B cell (primary cell): ENCODE measurements around the gene PPP4R1.

Experiments used
- EZH2 ChIP-seq: IDR thresholded peaks from 2 replicates; pipeline ENCODE4 v1.6.1; 2012; ENCODE audit warnings: borderline replicate concordance, low read depth, mild to moderate bottlenecking, moderate library complexity, low read length; ENCODE audit not compliant: insufficient read depth, poor library complexity, severe bottlenecking
- TF ChIP-seq, protein P1 (sequence below): fragments of 200-600 bp; IDR thresholded peaks from one replicate; pipeline ENCODE4 v1.8.0; 2022; ENCODE audit warnings: antibody characterized with exemption, mild to moderate bottlenecking

DNA sequence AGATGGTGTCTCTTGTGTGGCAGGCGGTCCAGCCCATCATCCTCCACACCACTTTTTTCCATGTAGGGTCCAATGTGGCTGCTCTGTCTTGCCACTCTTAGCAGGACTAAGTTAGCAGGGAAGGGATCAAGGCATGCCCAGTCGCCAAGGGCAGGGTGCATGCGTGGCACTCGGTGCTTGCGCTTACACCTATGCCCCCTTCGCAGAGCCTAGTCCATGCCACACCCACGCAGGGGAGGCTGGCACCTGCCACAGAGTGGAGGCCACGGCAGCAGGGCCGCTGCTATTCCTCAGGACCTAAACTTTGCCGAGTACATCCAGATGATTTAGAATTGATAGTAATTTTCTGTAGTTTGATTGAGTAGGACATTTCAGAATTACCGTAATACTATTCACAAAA, 79.5 kb downstream of the PPP4R1 start:
- TF ChIP-seq, protein P1, sequence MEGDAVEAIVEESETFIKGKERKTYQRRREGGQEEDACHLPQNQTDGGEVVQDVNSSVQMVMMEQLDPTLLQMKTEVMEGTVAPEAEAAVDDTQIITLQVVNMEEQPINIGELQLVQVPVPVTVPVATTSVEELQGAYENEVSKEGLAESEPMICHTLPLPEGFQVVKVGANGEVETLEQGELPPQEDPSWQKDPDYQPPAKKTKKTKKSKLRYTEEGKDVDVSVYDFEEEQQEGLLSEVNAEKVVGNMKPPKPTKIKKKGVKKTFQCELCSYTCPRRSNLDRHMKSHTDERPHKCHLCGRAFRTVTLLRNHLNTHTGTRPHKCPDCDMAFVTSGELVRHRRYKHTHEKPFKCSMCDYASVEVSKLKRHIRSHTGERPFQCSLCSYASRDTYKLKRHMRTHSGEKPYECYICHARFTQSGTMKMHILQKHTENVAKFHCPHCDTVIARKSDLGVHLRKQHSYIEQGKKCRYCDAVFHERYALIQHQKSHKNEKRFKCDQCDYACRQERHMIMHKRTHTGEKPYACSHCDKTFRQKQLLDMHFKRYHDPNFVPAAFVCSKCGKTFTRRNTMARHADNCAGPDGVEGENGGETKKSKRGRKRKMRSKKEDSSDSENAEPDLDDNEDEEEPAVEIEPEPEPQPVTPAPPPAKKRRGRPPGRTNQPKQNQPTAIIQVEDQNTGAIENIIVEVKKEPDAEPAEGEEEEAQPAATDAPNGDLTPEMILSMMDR: no peak
- no peak for TF ChIP-seq EZH2
